ENCODE results near the gene DTX2. TPM values are rescaled to one million over a fixed set of nuclear protein-coding genes. Genes with fewer than 3 reads are reported as not detected.
"Not testable (repeated sequence)": the region's sequence is repeated elsewhere in the genome, so short reads cannot be mapped to it uniquely, and the experiment has no call there.

DTX2 gene
- total and polyA plus RNA-seq, 2 donors (not counting 1 experiment from before 2014, with no cell fraction given) = 36.4 to 66.9 TPM

- H3K9me3 Mint-ChIP-seq (ENCODE audit: insufficient read depth); H3K27ac ChIP-seq (ENCODE audit: low read length in 2 of 2); H2AFZ ChIP-seq (ENCODE audit: insufficient read depth, low read depth, low read length, poor library complexity, severe bottlenecking); POLR2A ChIA-PET; H3K27ac Mint-ChIP-seq; H3K79me2 ChIP-seq (ENCODE audit: control insufficient read depth, insufficient read depth, low read length); CTCF ChIA-PET; DNase-seq; H3K4me3 Mint-ChIP-seq; ATAC-seq (ENCODE audit: low read depth); H3K9me3 ChIP-seq (ENCODE audit: control extremely low read depth in 1 of 3, control insufficient read depth in 2 of 3, insufficient read depth in 1 of 3, low read length in 2 of 3); H3K9ac ChIP-seq (ENCODE audit: low read length); H4K20me1 ChIP-seq (ENCODE audit: control insufficient read depth, insufficient read depth, low read length, poor library complexity, severe bottlenecking); H3K4me1 ChIP-seq (ENCODE audit: control insufficient read depth in 2 of 2, insufficient read depth in 2 of 2, low read length in 2 of 2); H3K27me3 Mint-ChIP-seq; H3K4me3 ChIP-seq (ENCODE audit: control extremely low read depth in 1 of 5, extremely low read depth in 1 of 5, insufficient read depth in 1 of 5, low read depth in 2 of 5, low read length in 4 of 5); intact Hi-C loops (cut with micrococcal nuclease); H3K4me2 ChIP-seq (replicated peaks; ENCODE audit: low read depth, low read length, poor library complexity, severe bottlenecking); H3K4me1 Mint-ChIP-seq; H3K27me3 ChIP-seq (replicated peaks in 1 of 4; ENCODE audit: control extremely low read depth in 1 of 4, control insufficient read depth in 3 of 4, insufficient read depth in 4 of 4, low read length in 3 of 4): not testable (repeated sequence)
- WGBS (ENCODE audit: insufficient coverage) = 94% methylated on average over 11 of the region's 33 CpGs
- H3K36me3 ChIP-seq (replicated peaks in 1 of 2; ENCODE audit: control extremely low read depth in 1 of 2, control insufficient read depth in 1 of 2, extremely low read depth in 1 of 2, insufficient read depth in 2 of 2, low read length in 1 of 2) = peaks cover 0 to 12% of the 10 kb centered on the region in 2 experiments
These were observed 43.0 kb downstream of the DTX2 start for GRCh38 chr7:76504351-76505167.

GRCh38 chr7:76505168-76506080 lies 43.9 kb downstream of the DTX2 start:
- TF ChIP-seq CTCF (IDR thresholded peaks at IDR 0.05) = no peak
- TF ChIP-seq EZH2 (IDR thresholded peaks at IDR 0.05; ENCODE audit: borderline replicate concordance, insufficient read depth, low read depth, low read length, poor library complexity, severe bottlenecking) = no peak
- Histone ChIP-seq H3K4me2 (replicated peaks; ENCODE audit: low read depth, low read length, poor library complexity, severe bottlenecking) (no peak overlapping the region), H4K20me1 (ENCODE audit: control insufficient read depth, insufficient read depth, low read length, poor library complexity, severe bottlenecking) (no peaks in the 10 kb centered on the region), H2AFZ (ENCODE audit: insufficient read depth, low read depth, low read length, poor library complexity, severe bottlenecking) (no peak overlapping the region), H3K36me3 (replicated peaks in 1 of 2; ENCODE audit: control extremely low read depth in 1 of 2, control insufficient read depth in 1 of 2, extremely low read depth in 1 of 2, insufficient read depth in 2 of 2, low read length in 1 of 2) (peaks cover 0 to 12% of the 10 kb centered on the region in 2 experiments), H3K27ac (ENCODE audit: low read length in 2 of 2) (no peak overlapping the region), H3K27me3 (replicated peaks in 1 of 4; ENCODE audit: control extremely low read depth in 1 of 4, control insufficient read depth in 3 of 4, insufficient read depth in 4 of 4, low read length in 3 of 4) (no peaks in the 10 kb centered on the region), H3K79me2 (ENCODE audit: control insufficient read depth, insufficient read depth, low read length) (no peaks in the 10 kb centered on the region), H3K4me3 (ENCODE audit: control extremely low read depth in 1 of 5, extremely low read depth in 1 of 5, insufficient read depth in 1 of 5, low read depth in 2 of 5, low read length in 4 of 5) (no peak overlapping the region), H3K4me1 (ENCODE audit: control insufficient read depth in 2 of 2, insufficient read depth in 2 of 2, low read length in 2 of 2) (no peaks in the 10 kb centered on the region), H3K9me3 (ENCODE audit: control extremely low read depth in 1 of 3, control insufficient read depth in 2 of 3, insufficient read depth in 1 of 3, low read length in 2 of 3) (no peaks in the 10 kb centered on the region), H3K9ac (ENCODE audit: low read length) (no peak overlapping the region)
- no peaks in the 10 kb centered on the region for H3K27me3 Mint-ChIP-seq
- 95% methylated on average over 28 of the region's 32 CpGs for WGBS (ENCODE audit: insufficient coverage)
- ATAC-seq (ENCODE audit: low read depth) (no peak), DNase-seq (no peak)
- H3K9me3 Mint-ChIP-seq (ENCODE audit: insufficient read depth) = no peaks in the 10 kb centered on the region
- ChIA-PET CTCF (no interaction called here), POLR2A (no interaction called here)
- no peak overlapping the region for H3K27ac Mint-ChIP-seq
- intact Hi-C loops (cut with micrococcal nuclease) = no loop called here
- no peaks in the 10 kb centered on the region for H3K4me1 Mint-ChIP-seq
- H3K4me3 Mint-ChIP-seq = no peak overlapping the region

Data from B cell (primary cell).